Heart right ventricle (tissue), 16 donors: ENCODE measurements around the gene C12orf42. TPM values are rescaled to one million over a fixed set of nuclear protein-coding genes. Genes with fewer than 3 reads are reported as not detected.

ENCODE experiments used
- ATAC-seq, 8 donors: fragments of 200-7000 bp; cut with Tn5 transposase; one replicate each; pipeline ENCODE4 v1.9.1; 2020; ENCODE audit warnings: mild to moderate bottlenecking in 8 of 8, moderate library complexity in 8 of 8, moderate number of reproducible peaks in 1 of 8
- DNase-seq, 2 donors: peaks; one replicate each; pipeline ENCODE4 v3.0.0-alpha.2; 2020
- H3K27ac ChIP-seq, 10 donors: fragments of 200-600 bp; sonication (generic) in 2 of 10; one replicate each; pipeline versions ENCODE4 v1.5.0 to v1.8.0; 2020 to 2022; ENCODE audit warnings: mild to moderate bottlenecking in 3 of 10
- H3K27me3 ChIP-seq, 7 donors: fragments of 200-600 bp; one replicate each; pipeline ENCODE4 v1.8.0; 2021 to 2022; ENCODE audit warnings: mild to moderate bottlenecking in 2 of 7
- H3K36me3 ChIP-seq, 9 donors: fragments of 200-600 bp; sonication (generic) in 1 of 9; one replicate each; pipeline versions ENCODE4 v1.5.0 to v1.8.0; 2020 to 2022; ENCODE audit warnings: mild to moderate bottlenecking in 2 of 9
- H3K4me1 ChIP-seq, 9 donors: fragments of 200-600 bp; sonication (generic) in 1 of 9; one replicate each; pipeline versions ENCODE4 v1.5.0 to v1.8.0; 2020 to 2022; ENCODE audit warnings: mild to moderate bottlenecking in 4 of 9
- H3K4me3 ChIP-seq, 10 donors: fragments of 200-600 bp; sonication (generic) in 2 of 10; one replicate each; pipeline versions ENCODE4 v1.5.0 to v1.8.0; 2020 to 2022; ENCODE audit warnings: mild to moderate bottlenecking in 7 of 10, moderate library complexity in 2 of 10
- H3K9me3 ChIP-seq, 11 donors: fragments of 200-600 bp in 10 of 11; sonication (generic) in 2 of 11; one replicate each; pipeline versions ENCODE4 v1.5.0 to v1.8.0; 2013 to 2022; ENCODE audit warnings: mild to moderate bottlenecking in 2 of 11, control low read depth in 1 of 11, moderate library complexity in 1 of 11
- WGBS, 2 donors: extraction: QIAGEN DNeasy Blood & Tissue Kit; methylation state at CpG; one replicate each; pipeline ENCODE4 v1.1.7; 2013; ENCODE audit warnings: inconsistent platforms in 1 of 2; 5-methylcytosine and 5-hydroxymethylcytosine counted together
- intact Hi-C, 10 donors: fragments of 100-400 bp; cut with DNase I; formaldehyde crosslinking; loops; one replicate each; pipeline versions ENCODE4 v1.11.1 to v1.14.2; 2022
- polyA plus RNA-seq, 2 donors: library from polyadenylated mRNA; stranded (reverse); fragments of 200-250 nt; gene quantifications; one replicate each; pipeline ENCODE4 v1.2.3, GENCODE V29; 2013
- total RNA-seq, 10 donors: library from RNA; stranded (reverse); fragmentation: NEBNext Ultra II Directional in 3 of 10; extraction: Animal tissue kit (Norgen Biotek cat#: 25700) in 3 of 10; gene quantifications; one replicate each; pipeline versions ENCODE4 v1.2.1 to v1.2.4, GENCODE V29; 2021 to 2023
- TF ChIP-seq, protein P1 (sequence below), 9 donors: fragments of 200-600 bp; sonication (generic) in 2 of 9; IDR thresholded peaks; one replicate each; pipeline versions ENCODE4 v1.5.0 to v1.8.0; 2021 to 2022; ENCODE audit warnings: antibody characterized with exemption in 9 of 9, mild to moderate bottlenecking in 5 of 9, moderate library complexity in 1 of 9
- donor health status: Arrhythmogenic right ventricular cardiomyopathy.
- donor health status: ischemic (EF 13 %, LVEDD 7.1; RV severe dilation, severe dysfunction).
- donor health status: healthy with polysubstance abuse.
- donor health status: DM: no; HTN: yes; CAD: no.
- donor health status: DM: no; HTN: no; CAD: no.
- donor health status: ischemic (EF 25% LVEDD 6.9; RV normal size, moderate dysfunction).
- donor health status: ischemic (EF 25% LVEDD 5.7; RV mildly dilated, moderate dysfunction).
- donor health status: healthy.
- donor health status: DM: yes; HTN: yes; CAD: no.
- donor health status: Ischemic cardiomyopathy.
- donor health status: ischemic (EF 35%, LVEDD 5.7; RV mildly dilated, moderate dysfunction).
- donor health status: nonischemic (EF 11% LVEDD 7.7; RV severe dilation, severe dysfunction).
- donor health status: DM: yes; HTN: yes; CAD: no.
- donor health status: PGD.
- donor health status: ischemic (EF 29% LVEDD 5.4; RV normal size, mild dysfunction).
- donor health status: nonischemic (EF 23%, LVEDD 6.1; RV moderate dilation, normal function).

Gene C12orf42
- total and polyA plus RNA-seq, 12 donors = 0.21 TPM; not detected in 11

DNA sequence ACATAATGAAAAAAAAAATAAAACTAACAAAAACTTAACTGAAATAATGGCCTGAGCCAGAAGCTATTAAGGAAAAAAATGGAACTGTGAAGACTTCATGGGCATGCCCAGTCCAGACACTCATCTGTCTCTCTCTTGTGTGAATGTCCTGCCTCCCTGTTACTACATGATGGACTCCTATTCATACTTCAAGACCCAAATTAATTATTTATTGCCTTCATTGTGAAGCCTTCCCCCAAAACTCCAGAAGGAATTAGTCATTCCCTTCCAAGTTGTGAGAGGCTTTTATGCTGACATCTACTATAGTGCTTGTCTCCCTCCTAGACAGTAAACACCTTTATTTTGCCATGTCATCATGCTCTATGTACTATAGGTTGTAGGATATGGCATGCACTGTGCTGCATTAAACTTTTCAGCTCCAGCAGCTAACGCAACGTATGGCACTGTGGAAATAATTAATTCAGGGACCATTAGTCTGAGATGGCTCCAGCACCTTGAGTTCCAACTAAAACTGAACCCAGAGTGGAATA is 25.0 kb upstream of the C12orf42 start:
- intact Hi-C loops = no loop called here
- TF ChIP-seq, protein P1, sequence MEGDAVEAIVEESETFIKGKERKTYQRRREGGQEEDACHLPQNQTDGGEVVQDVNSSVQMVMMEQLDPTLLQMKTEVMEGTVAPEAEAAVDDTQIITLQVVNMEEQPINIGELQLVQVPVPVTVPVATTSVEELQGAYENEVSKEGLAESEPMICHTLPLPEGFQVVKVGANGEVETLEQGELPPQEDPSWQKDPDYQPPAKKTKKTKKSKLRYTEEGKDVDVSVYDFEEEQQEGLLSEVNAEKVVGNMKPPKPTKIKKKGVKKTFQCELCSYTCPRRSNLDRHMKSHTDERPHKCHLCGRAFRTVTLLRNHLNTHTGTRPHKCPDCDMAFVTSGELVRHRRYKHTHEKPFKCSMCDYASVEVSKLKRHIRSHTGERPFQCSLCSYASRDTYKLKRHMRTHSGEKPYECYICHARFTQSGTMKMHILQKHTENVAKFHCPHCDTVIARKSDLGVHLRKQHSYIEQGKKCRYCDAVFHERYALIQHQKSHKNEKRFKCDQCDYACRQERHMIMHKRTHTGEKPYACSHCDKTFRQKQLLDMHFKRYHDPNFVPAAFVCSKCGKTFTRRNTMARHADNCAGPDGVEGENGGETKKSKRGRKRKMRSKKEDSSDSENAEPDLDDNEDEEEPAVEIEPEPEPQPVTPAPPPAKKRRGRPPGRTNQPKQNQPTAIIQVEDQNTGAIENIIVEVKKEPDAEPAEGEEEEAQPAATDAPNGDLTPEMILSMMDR (IDR thresholded peaks at IDR 0.05) = no peak
- H3K4me1 ChIP-seq = no peaks in the 10 kb centered on the region
- DNase-seq = no peak
- peaks cover 0 to 3% (median 0%) of the 10 kb centered on the region in 7 donors for H3K27me3 ChIP-seq
- H3K27ac ChIP-seq = no peak overlapping the region
- H3K9me3 ChIP-seq = no peaks in the 10 kb centered on the region
- no peaks in the 10 kb centered on the region for H3K36me3 ChIP-seq
- no peak overlapping the region for H3K4me3 ChIP-seq
- no peak for ATAC-seq
- WGBS, 2 donors = 81 to 85% methylated on average over 2 of the region's 2 CpGs

DNA sequence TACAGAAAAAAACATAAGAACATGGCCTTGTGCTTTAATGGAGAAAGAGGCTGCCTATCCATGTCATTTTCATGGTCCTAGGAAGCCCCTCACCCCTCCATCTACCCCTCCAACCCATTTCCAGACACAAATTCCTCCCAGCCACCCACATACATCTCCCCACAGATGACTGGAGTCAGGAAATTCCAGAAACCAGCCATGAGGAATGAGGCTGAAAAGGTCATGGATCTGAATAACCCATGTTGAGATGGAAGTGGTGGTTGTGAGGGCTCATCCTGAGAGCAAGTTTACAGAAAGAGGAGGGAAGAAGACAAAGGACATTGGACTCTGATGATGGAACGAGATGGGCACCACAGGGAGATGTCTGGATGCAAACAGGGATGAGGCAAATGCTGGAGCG is 23.9 kb upstream of the C12orf42 start:
- no peaks in the 10 kb centered on the region for H3K9me3 ChIP-seq
- TF ChIP-seq, protein P1 (IDR thresholded peaks at IDR 0.05) = no peak
- DNase-seq (no peak), ATAC-seq (no peak)
- WGBS, 2 donors = 68 to 77% methylated on average over 2 of the region's 2 CpGs
- no peaks in the 10 kb centered on the region for H3K36me3 ChIP-seq
- H3K4me1 ChIP-seq = no peaks in the 10 kb centered on the region
- no peaks in the 10 kb centered on the region for H3K27me3 ChIP-seq
- intact Hi-C loops = no loop called here
- no peak overlapping the region for H3K27ac ChIP-seq
- H3K4me3 ChIP-seq = no peak overlapping the region

DNA sequence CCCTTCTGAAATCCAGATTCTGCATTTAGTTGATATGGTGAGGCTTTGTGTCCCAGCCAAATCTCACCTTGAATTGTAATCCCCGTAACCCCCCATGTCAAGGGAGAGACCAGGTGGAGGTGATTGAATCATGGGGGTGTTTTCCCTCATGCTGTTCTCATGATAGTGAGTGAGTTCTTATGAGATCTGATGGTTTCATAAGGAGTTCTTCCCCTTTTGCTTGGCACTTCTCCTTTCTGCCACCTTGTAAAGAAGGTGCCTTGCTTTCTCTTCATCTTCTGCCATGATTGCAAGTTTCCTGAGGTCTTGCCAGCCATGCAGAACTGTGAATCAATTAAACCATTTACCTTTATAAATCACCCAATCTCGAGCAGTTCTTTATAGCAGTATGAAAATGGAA is 23.1 kb upstream of the C12orf42 start:
- Histone ChIP-seq H3K27ac (no peak overlapping the region), H3K9me3 (no peaks in the 10 kb centered on the region), H3K4me3 (no peak overlapping the region), H3K4me1 (no peaks in the 10 kb centered on the region), H3K27me3 (no peaks in the 10 kb centered on the region), H3K36me3 (no peaks in the 10 kb centered on the region)
- TF ChIP-seq, protein P1 (IDR thresholded peaks at IDR 0.05) = no peak
- ATAC-seq (no peak), DNase-seq (no peak)
- WGBS, 2 donors = 65 to 83% methylated on average over 2 of the region's 2 CpGs
- intact Hi-C loops = no loop called here

DNA sequence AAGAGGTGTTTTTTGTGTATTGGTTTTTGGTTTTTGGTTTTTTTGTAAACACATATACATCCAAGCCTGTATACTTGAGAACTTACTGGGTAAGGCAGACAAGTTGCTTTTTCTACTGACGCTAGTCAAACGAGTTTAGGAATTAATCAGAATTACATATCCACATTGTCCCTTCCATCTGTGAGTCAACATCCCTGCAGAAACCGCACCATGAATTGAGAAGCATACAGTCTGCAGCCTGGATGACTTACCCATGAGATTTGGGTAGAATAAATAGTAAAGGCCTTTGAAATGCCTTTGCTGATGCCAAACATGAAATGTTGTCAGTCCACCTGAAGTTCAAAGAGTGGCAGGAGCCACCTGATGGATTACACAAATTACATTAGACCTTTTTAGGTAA is 21.4 kb upstream of the C12orf42 start:
- intact Hi-C loops = no loop called here
- WGBS, 2 donors = 82 to 90% methylated on average over 3 of the region's 3 CpGs
- Histone ChIP-seq H3K27me3 (no peaks in the 10 kb centered on the region), H3K27ac (no peak overlapping the region), H3K36me3 (no peaks in the 10 kb centered on the region), H3K4me3 (no peak overlapping the region), H3K9me3 (no peaks in the 10 kb centered on the region), H3K4me1 (no peaks in the 10 kb centered on the region)
- TF ChIP-seq, protein P1 (IDR thresholded peaks at IDR 0.05) = no peak
- DNase-seq (no peak), ATAC-seq (no peak)
